LoVo (cell line): Measurements from ENCODE around the gene SCN3A.

Source experiments
- DNase-seq: peaks from one replicate; pipeline ENCODE4 v3.0.0-alpha.2; 2016; ENCODE audit warnings: low spot score

SCN3A gene

GRCh38 chr2:165112133-165112573, 91.7 kb downstream of the SCN3A start:
- no peak for DNase-seq

DNA sequence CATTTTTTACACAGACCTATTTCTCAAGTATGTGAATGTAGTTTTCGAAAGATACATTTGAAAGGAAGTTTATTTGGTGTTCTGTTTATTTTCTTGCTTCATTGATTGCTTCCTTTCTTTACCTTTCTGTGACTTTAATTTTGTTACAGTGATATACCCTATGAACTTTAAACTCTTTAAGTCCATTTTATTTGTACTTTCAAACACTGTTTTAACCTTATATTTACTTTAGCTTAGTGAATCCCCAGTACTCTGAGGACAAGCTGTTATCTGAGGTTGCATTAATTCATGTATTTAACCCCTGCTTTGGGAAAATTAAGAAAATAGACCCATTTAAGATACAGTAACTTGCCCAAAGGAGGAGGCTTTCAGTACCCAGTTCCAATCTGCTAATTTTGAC, 93.5 kb downstream of the SCN3A start:
- DNase-seq: no peak

DNA sequence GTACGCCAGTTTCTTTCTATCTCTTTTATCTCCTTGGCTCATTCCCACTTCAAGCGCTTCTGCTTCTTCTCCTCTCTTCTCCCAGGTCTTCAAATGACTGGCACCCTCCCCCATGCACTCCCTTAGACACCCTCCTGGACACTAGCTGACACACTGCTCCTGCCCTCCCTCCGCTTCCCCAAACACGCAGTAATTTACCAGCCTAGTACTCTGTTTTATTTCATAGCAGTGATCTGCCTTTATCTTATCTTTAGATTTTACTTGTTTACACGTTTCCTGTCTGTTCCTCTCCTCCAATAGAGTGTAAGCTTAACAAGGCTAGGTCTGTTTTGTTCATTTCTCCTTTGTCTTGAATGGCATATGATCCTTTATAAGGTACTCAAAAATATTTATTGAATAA, 93.9 kb downstream of the SCN3A start:
- no peak for DNase-seq

GRCh38 chr2:165105926-165106325, 97.9 kb downstream of the SCN3A start:
- DNase-seq: no peak

- DNase-seq: no peak
Measured at GRCh38 chr2:165087933-165088901, 115.6 kb downstream of the SCN3A start.

- no peak for DNase-seq
Measured at GRCh38 chr2:165086337-165086736, 117.5 kb downstream of the SCN3A start.

DNA sequence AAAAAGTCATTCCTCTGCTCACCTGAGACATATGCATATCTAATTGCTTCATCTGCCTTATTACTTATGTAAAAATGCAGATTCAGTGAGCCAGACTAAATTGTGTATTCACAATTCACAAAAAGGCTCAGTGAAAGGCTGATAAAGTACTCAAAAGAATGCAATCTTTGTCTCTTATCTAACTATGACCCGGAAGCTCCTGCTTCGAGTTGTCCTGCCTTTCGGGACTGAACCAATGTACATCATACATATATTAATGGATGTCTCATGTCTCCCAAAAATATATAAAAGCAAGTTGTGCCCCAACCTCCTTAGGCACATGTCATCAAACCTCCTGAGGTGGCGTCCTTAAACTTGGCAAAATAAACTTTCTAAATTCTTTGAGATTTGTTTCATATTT, 120.5 kb downstream of the SCN3A start:
- no peak for DNase-seq

GRCh38 chr2:165082479-165082878, 121.4 kb downstream of the SCN3A start:
- DNase-seq: no peak

GRCh38 chr2:165081276-165081675, 122.6 kb downstream of the SCN3A start:
- no peak for DNase-seq

GRCh38 chr2:165079432-165079831, 124.4 kb downstream of the SCN3A start:
- DNase-seq: no peak

GRCh38 chr2:165078913-165079312, 124.9 kb downstream of the SCN3A start:
- no peak for DNase-seq

DNA sequence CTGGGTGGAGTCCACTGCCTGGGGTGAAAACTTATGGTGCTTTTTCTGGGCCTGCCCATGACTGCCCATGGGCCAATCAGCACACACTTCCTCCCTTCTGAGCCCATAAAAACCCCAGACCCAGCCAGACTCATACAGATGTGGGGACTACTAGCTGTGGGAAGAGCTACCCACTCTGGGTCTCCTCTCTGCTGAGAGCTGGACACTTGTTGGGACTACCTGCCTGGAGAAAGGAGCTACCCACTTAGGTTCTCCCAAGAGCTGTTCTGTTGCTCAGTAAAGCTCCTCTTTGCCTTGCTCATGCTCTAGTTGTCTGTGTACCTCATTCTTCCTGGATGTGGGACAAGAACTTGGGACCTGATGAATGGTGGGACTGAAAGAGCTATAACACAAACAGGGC, 129.0 kb downstream of the SCN3A start:
- DNase-seq: no peak

DNA sequence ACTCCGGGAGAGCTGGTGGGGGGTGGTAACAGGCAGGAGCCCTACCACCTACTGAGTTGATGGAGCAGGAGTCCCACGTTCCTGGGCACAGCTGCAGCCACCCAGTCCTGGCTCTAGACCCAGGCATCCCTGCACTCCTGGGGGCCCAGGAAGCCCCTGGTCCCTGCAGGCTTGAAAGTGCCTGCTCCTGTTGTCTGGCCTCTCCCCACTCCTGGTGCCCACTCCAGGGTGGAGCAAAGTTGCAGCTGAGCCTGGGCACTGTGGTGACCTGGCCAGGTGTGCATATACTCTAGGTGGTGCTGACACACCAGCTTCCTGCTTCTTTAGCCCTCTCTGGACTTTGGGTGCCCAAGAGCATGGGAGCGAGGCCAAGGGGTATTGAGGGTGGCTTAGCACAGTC, 129.5 kb downstream of the SCN3A start:
- no peak for DNase-seq

DNA sequence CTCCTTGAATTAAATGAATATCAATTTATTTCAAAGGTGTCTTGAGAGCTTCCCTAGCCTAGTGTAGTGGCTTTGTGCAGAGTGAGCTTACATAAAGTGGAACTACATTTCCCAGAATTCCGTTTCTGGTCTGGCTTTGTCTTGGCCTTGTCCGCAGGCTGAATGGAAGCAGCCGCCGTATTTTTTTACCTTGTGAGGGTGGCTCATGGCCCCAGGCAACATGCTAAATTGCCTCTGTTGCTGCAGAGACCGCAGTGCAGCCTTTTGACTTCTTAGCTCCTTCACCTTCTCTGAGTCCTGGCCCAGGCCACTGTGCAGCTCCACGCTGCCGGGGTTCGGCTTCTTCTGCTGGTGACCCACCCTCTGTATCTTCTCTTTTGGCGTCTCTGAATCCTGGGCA, 133.8 kb downstream of the SCN3A start:
- DNase-seq: no peak

DNA sequence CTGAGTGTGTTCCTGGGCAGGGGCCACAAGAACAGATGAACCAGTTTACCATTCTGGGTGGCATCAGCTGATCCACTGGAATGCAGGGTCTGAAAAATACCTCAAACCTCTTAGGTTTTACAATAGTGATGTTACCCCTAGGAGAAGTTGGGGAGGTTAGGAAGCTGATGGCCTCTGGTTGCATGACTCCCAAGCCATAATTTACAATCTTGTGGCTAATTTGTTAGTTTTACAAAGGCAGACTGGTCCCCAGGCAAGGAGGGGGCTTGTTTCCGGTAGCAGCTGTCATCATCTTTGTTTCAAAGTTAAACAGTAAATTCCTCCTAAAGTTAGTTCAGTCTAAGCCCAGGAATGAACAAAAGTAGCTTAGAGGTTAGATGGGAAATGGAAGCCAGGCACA, 134.7 kb downstream of the SCN3A start:
- no peak for DNase-seq

GRCh38 chr2:165068487-165068757, 135.4 kb downstream of the SCN3A start:
- DNase-seq: no peak

DNA sequence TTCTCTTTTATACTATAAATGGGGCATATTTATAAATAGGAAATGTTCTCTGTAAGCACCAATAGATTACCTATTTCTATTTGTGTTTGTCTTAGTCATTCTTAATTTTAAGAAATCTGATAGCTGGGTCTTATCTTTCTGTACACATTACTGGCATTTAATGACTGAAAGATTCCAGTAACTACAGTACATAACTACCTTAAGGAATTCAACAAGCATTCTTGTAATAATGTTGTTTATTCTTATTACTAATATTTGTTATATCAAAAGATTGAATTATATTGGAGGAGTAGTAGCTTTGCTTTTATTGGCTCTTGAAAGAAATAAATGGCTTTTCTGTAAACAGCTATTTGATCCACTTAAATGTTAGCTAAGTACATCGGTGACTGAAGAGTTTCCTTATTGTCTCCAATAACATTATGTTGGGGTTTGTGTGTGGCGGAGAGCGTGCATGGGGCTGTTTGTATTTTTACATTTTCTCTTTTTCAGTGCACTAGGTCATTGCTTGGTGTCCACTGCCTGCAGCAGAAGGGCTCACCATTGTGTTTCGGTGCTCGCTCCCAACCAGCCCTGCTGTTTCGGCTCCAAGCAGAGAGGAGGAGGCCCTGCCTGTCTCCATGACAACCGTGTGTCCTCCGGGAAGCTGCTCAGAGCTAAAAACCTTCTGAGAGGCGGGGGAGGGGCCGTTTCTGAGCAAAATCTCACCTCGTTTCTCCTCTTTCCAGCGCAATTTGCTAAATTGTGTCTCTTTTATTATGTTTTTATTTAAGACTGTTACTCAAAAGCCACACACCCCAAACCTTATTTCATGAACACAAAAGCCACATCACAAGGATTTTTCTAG, 136.0 kb downstream of the SCN3A start:
- peak; percentile 4 for DNase-seq

DNA sequence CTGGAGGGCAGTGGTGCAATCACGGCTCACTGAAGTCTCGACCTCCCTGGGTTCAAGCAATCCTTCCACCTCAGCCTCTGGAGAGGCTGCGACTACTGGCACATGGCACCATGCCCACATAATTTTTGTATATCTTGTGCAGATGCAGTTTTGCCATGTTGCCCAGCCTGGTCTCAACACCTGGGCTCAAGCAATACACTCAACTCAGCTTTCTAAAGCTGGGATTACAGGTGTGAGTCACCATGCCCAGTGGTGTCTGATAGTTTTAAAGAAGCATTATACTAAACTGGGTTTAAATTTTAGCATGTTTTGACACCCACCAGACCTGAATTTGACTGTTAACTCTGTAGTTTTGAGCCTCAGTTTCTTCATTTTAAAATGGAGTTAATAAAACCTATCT, 139.1 kb downstream of the SCN3A start:
- no peak for DNase-seq

DNA sequence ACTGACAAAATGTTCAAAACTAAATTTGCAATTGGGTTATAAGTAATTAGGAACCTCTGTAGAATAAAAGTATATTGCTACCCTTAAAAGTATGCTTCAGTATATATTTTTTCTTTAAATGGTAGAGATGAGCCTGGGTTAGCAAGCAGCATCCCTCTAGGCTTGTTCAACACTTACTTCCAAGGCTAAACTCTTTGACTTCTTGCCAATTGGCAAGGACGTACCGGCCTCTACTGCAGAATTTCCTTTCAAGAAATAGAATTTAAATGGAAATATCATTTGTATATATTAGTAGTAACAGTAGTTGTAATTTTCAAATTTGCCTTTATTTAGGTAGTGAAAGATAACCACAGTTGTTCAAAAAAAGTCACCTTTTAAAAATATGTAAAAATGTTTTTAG, 143.4 kb downstream of the SCN3A start:
- DNase-seq: no peak

DNA sequence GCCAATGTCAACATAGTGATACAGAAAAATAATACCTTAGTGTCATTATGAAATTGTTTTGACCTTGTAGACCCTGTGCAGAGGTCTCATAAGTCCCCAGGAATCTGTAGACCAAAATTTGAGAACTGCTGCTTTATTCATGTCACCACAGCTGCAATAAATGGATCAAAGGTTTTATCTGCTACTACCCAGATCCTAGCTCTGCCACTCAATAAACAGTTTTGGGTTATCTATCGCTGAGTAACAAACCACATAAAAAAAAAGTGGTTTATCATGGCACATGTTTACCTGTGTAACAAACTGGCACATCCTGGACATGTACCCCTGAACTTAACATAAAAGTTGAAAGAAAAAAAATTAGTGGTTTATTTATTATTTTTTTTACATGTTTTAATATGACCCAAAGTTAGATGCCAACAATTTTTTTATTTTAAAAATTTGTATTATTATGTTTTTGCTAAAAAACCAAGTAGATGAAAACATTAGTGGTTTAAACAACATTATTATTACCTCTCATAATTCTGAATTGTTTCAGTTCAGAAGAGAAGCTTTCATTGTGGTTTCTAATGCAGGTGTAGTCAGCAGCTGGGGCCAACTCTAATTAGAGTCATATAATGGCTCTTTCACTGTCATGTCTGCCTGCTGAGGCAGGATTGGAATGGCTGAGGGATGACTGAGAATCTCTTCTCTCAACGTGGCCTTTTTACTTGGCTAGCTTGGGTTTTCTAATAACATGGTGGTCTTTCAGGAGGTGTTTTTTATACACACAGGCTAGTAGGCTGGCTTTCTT, 145.2 kb downstream of the SCN3A start:
- DNase-seq: no peak

DNA sequence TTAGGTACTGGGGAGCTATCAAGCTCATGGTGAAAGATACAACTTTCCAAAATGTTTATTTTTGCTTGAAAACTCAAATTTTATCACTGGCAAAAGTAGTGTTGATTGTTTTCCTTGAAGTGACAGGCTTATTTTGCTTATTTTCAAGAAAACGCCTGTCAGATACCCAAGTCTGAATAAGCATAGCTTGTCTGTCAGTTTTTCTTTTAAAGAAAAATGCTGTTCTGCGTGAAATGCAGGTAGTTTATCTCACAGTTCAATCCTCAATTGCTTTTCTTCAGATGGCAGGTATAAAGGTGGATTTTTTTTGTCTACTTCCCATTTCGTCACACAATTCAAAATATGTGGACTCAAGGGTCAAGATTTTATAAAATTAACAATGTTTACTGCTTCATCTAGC, 145.9 kb downstream of the SCN3A start:
- no peak for DNase-seq

GRCh38 chr2:165057308-165057707, 146.5 kb downstream of the SCN3A start:
- no peak for DNase-seq
